Heart right ventricle (tissue), 16 donors: Measurements from ENCODE around the gene SCAMP2. TPM values are rescaled to one million over a fixed set of nuclear protein-coding genes. Genes with fewer than 3 reads are reported as not detected.

Experiments
- ATAC-seq, 8 donors: fragments of 200-7000 bp; cut with Tn5 transposase; one replicate each; pipeline ENCODE4 v1.9.1; 2020; ENCODE audit warnings: mild to moderate bottlenecking in 8 of 8, moderate library complexity in 8 of 8, moderate number of reproducible peaks in 1 of 8
- DNase-seq, 2 donors: peaks; one replicate each; pipeline ENCODE4 v3.0.0-alpha.2; 2020
- H3K27ac ChIP-seq, 10 donors: fragments of 200-600 bp; sonication (generic) in 2 of 10; one replicate each; pipeline versions ENCODE4 v1.5.0 to v1.8.0; 2020 to 2022; ENCODE audit warnings: mild to moderate bottlenecking in 3 of 10
- H3K27me3 ChIP-seq, 7 donors: fragments of 200-600 bp; one replicate each; pipeline ENCODE4 v1.8.0; 2021 to 2022; ENCODE audit warnings: mild to moderate bottlenecking in 2 of 7
- H3K36me3 ChIP-seq, 9 donors: fragments of 200-600 bp; sonication (generic) in 1 of 9; one replicate each; pipeline versions ENCODE4 v1.5.0 to v1.8.0; 2020 to 2022; ENCODE audit warnings: mild to moderate bottlenecking in 2 of 9
- H3K4me1 ChIP-seq, 9 donors: fragments of 200-600 bp; sonication (generic) in 1 of 9; one replicate each; pipeline versions ENCODE4 v1.5.0 to v1.8.0; 2020 to 2022; ENCODE audit warnings: mild to moderate bottlenecking in 4 of 9
- H3K4me3 ChIP-seq, 10 donors: fragments of 200-600 bp; sonication (generic) in 2 of 10; one replicate each; pipeline versions ENCODE4 v1.5.0 to v1.8.0; 2020 to 2022; ENCODE audit warnings: mild to moderate bottlenecking in 7 of 10, moderate library complexity in 2 of 10
- H3K9me3 ChIP-seq, 11 donors: fragments of 200-600 bp in 10 of 11; sonication (generic) in 2 of 11; one replicate each; pipeline versions ENCODE4 v1.5.0 to v1.8.0; 2013 to 2022; ENCODE audit warnings: mild to moderate bottlenecking in 2 of 11, control low read depth in 1 of 11, moderate library complexity in 1 of 11
- CTCF ChIP-seq, 9 donors: fragments of 200-600 bp; sonication (generic) in 2 of 9; IDR thresholded peaks; one replicate each; pipeline versions ENCODE4 v1.5.0 to v1.8.0; 2021 to 2022; ENCODE audit warnings: antibody characterized with exemption in 9 of 9, mild to moderate bottlenecking in 5 of 9, moderate library complexity in 1 of 9
- WGBS, 2 donors: extraction: QIAGEN DNeasy Blood & Tissue Kit; methylation state at CpG; one replicate each; pipeline ENCODE4 v1.1.7; 2013; ENCODE audit warnings: inconsistent platforms in 1 of 2; 5-methylcytosine and 5-hydroxymethylcytosine counted together
- intact Hi-C, 10 donors: fragments of 100-400 bp; cut with DNase I; formaldehyde crosslinking; loops; one replicate each; pipeline versions ENCODE4 v1.11.1 to v1.14.2; 2022
- polyA plus RNA-seq, 2 donors: library from polyadenylated mRNA; stranded (reverse); fragments of 200-250 nt; gene quantifications; one replicate each; pipeline ENCODE4 v1.2.3, GENCODE V29; 2013
- total RNA-seq, 10 donors: library from RNA; stranded (reverse); fragmentation: NEBNext Ultra II Directional in 3 of 10; extraction: Animal tissue kit (Norgen Biotek cat#: 25700) in 3 of 10; gene quantifications; one replicate each; pipeline versions ENCODE4 v1.2.1 to v1.2.4, GENCODE V29; 2021 to 2023
- donor health status: Arrhythmogenic right ventricular cardiomyopathy.
- donor health status: ischemic (EF 13 %, LVEDD 7.1; RV severe dilation, severe dysfunction).
- donor health status: healthy with polysubstance abuse.
- donor health status: DM: no; HTN: yes; CAD: no.
- donor health status: DM: no; HTN: no; CAD: no.
- donor health status: ischemic (EF 25% LVEDD 6.9; RV normal size, moderate dysfunction).
- donor health status: ischemic (EF 25% LVEDD 5.7; RV mildly dilated, moderate dysfunction).
- donor health status: healthy.
- donor health status: DM: yes; HTN: yes; CAD: no.
- donor health status: Ischemic cardiomyopathy.
- donor health status: ischemic (EF 35%, LVEDD 5.7; RV mildly dilated, moderate dysfunction).
- donor health status: nonischemic (EF 11% LVEDD 7.7; RV severe dilation, severe dysfunction).
- donor health status: DM: yes; HTN: yes; CAD: no.
- donor health status: PGD.
- donor health status: ischemic (EF 29% LVEDD 5.4; RV normal size, mild dysfunction).
- donor health status: nonischemic (EF 23%, LVEDD 6.1; RV moderate dilation, normal function).

SCAMP2 gene
- total and polyA plus RNA-seq, 12 donors = 28.0 to 76.7 (median 39.1) TPM

- no peak for DNase-seq
- Histone ChIP-seq H3K4me3 (no peak overlapping the region), H3K36me3 (peaks cover 0 to 28% (median 16%) of the 10 kb centered on the region in 9 donors), H3K4me1 (peaks cover 4 to 48% (median 42%) of the 10 kb centered on the region in 9 donors), H3K9me3 (no peaks in the 10 kb centered on the region), H3K27me3 (no peaks in the 10 kb centered on the region), H3K27ac (peak overlapping the region in 1 of 10 donors; percentile 53)
- ATAC-seq = peak in 1 of 8 donors; percentile 25
- WGBS, 2 donors = 72 to 75% methylated on average over 9 of the region's 9 CpGs
- intact Hi-C loops = no loop called here
- no peak for TF ChIP-seq CTCF (IDR thresholded peaks at IDR 0.05)
Measured at GRCh38 chr15:74857671-74858368, 15.3 kb downstream of the SCAMP2 start.

GRCh38 chr15:74857082-74857655 lies 16.0 kb downstream of the SCAMP2 start:
- Histone ChIP-seq H3K27ac (no peak overlapping the region), H3K9me3 (no peaks in the 10 kb centered on the region), H3K4me3 (no peak overlapping the region), H3K4me1 (peaks cover 4 to 48% (median 42%) of the 10 kb centered on the region in 9 donors), H3K36me3 (peaks cover 0 to 34% (median 21%) of the 10 kb centered on the region in 9 donors), H3K27me3 (no peaks in the 10 kb centered on the region)
- ATAC-seq (peak in 5 of 8 donors; percentile 49 to 56 (median 52)), DNase-seq (no peak)
- WGBS, 2 donors = 41 to 51% methylated on average over 5 of the region's 5 CpGs
- intact Hi-C loops = no loop called here
- no peak for TF ChIP-seq CTCF (IDR thresholded peaks at IDR 0.05)

- Histone ChIP-seq H3K27me3 (no peaks in the 10 kb centered on the region), H3K9me3 (no peaks in the 10 kb centered on the region), H3K4me3 (no peak overlapping the region), H3K27ac (no peak overlapping the region), H3K36me3 (peaks cover 0 to 41% (median 27%) of the 10 kb centered on the region in 9 donors), H3K4me1 (peaks cover 4 to 48% (median 42%) of the 10 kb centered on the region in 9 donors)
- intact Hi-C loops = no loop called here
- 96 to 98% methylated on average over 1 of the region's 1 CpG for WGBS, 2 donors
- DNase-seq = no peak
- ATAC-seq = no peak
- no peak for TF ChIP-seq CTCF (IDR thresholded peaks at IDR 0.05)
Measured at GRCh38 chr15:74856537-74856936, 16.6 kb downstream of the SCAMP2 start.

- H3K4me3 ChIP-seq = no peak overlapping the region
- H3K9me3 ChIP-seq = no peaks in the 10 kb centered on the region
- TF ChIP-seq CTCF (IDR thresholded peaks at IDR 0.05) = no peak
- 72 to 73% methylated on average over 2 of the region's 2 CpGs for WGBS, 2 donors
- H3K27ac ChIP-seq = no peak overlapping the region
- DNase-seq (no peak), ATAC-seq (peak in 6 of 8 donors; percentile 35 to 62 (median 54))
- intact Hi-C loops = no loop called here
- H3K27me3 ChIP-seq = no peaks in the 10 kb centered on the region
- peaks cover 0 to 48% (median 34%) of the 10 kb centered on the region in 9 donors for H3K36me3 ChIP-seq
- peaks cover 4 to 48% (median 42%) of the 10 kb centered on the region in 9 donors for H3K4me1 ChIP-seq
Measured at GRCh38 chr15:74855857-74856256, 17.3 kb downstream of the SCAMP2 start.
